C4-2B (cell line): Measurements from ENCODE around the gene C2CD5.

Source experiments
- ZFX ChIP-seq: fragments of 450-650 bp; IDR thresholded peaks from 2 replicates; pipeline ENCODE4 v1.6.1; 2017
- TF ChIP-seq, protein P1 (sequence below): fragments of 450-650 bp; conservative IDR thresholded peaks from 2 replicates; pipeline ENCODE4 v1.5.1; 2017; ENCODE audit warnings: mild to moderate bottlenecking

DNA sequence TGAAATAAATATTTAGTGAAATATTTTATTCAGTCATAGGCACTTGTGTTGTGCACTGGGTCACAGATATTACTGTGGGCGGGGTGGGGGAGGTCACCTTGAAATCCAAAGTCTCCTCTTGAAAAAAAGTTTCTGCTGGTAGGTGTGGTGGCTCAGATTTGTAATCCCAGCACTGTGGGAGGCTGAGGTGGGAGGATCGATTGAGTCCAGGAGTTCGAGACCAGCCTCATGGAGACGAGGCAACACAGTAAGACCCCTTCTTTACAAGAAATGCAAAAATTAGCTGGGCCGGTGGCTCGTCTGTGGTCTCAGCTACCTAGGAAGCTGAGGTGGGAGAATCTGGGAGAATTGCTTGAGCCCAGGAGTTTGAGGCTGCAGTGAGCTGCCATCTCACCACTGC, 913 bp upstream of the C2CD5 start:
- TF ChIP-seq, protein P1, sequence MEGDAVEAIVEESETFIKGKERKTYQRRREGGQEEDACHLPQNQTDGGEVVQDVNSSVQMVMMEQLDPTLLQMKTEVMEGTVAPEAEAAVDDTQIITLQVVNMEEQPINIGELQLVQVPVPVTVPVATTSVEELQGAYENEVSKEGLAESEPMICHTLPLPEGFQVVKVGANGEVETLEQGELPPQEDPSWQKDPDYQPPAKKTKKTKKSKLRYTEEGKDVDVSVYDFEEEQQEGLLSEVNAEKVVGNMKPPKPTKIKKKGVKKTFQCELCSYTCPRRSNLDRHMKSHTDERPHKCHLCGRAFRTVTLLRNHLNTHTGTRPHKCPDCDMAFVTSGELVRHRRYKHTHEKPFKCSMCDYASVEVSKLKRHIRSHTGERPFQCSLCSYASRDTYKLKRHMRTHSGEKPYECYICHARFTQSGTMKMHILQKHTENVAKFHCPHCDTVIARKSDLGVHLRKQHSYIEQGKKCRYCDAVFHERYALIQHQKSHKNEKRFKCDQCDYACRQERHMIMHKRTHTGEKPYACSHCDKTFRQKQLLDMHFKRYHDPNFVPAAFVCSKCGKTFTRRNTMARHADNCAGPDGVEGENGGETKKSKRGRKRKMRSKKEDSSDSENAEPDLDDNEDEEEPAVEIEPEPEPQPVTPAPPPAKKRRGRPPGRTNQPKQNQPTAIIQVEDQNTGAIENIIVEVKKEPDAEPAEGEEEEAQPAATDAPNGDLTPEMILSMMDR: no peak
- TF ChIP-seq ZFX: no peak
